Measurements from ENCODE around the gene CACNG6. TPM values are rescaled to one million over a fixed set of nuclear protein-coding genes. Genes with fewer than 3 reads are reported as not detected.
A peak's percentile ranks its signal among the peaks of the same experiment; 100 is the strongest.

The CACNG6 gene
- total RNA-seq, 6 donors from 2014 or later = 1.5 to 11.5 (median 5.6) TPM; not detected in 2

DNA sequence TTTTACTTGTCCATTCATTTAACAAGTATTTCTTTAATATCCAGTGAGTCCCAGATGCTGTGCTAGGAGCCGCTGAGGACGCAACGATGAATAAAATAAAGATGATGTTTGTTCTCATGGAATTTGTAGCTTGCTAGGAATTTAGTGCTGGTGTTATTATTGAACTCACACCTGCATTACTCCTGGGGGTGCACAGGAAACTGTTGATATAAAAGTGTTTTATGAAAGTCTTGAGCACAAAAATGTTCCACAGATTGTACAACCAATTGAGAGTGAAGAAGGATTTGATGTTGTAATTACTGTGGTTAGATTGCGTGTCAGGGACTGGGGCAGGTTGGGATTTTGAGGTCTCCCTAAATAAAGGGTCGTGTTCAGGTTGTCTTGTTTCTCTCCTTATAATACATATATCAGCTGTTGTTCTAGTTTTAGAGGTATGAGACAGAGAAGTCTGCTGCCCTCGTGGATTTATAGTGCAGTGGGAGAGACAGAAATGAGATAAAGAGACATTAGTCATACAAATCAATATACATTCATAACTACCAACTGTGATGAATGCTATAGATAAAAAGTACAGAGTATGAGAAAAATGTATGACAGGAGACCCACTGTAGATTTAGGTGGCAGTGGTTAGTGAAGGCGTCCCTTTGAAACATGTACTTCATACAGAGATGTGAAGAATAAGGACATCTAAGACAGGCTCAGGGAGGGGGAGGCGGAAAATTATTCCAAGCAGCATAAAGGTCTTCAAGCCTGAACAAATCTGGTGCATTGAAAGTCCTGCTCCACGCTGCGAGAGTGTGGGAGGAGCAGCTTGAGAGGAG is 11.3 kb downstream of the CACNG6 start:
- no peaks in the 10 kb centered on the region for H3K36me3 ChIP-seq
- no peak overlapping the region for H3K4me3 ChIP-seq
- H3K27ac ChIP-seq = no peak overlapping the region
- no peak for DNase-seq
- H3K9me3 ChIP-seq = no peaks in the 10 kb centered on the region
- ATAC-seq (ENCODE audit: low FRiP score in 2 of 2) = no peak
- peaks cover 0 to 4% (median 0%) of the 10 kb centered on the region in 4 donors for H3K27me3 ChIP-seq
- no peaks in the 10 kb centered on the region for H3K4me1 ChIP-seq
- 71 to 77% methylated on average over 10 of the region's 10 CpGs for WGBS, 2 donors
- TF ChIP-seq POLR2AphosphoS5 (IDR thresholded peaks at IDR 0.05) (no peak), POLR2A (IDR thresholded peaks at IDR 0.05) (no peak), EP300 (IDR thresholded peaks at IDR 0.05) (no peak)
- TF ChIP-seq, protein P1, sequence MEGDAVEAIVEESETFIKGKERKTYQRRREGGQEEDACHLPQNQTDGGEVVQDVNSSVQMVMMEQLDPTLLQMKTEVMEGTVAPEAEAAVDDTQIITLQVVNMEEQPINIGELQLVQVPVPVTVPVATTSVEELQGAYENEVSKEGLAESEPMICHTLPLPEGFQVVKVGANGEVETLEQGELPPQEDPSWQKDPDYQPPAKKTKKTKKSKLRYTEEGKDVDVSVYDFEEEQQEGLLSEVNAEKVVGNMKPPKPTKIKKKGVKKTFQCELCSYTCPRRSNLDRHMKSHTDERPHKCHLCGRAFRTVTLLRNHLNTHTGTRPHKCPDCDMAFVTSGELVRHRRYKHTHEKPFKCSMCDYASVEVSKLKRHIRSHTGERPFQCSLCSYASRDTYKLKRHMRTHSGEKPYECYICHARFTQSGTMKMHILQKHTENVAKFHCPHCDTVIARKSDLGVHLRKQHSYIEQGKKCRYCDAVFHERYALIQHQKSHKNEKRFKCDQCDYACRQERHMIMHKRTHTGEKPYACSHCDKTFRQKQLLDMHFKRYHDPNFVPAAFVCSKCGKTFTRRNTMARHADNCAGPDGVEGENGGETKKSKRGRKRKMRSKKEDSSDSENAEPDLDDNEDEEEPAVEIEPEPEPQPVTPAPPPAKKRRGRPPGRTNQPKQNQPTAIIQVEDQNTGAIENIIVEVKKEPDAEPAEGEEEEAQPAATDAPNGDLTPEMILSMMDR (IDR thresholded peaks at IDR 0.05) = no peak

GRCh38 chr19:54009440-54009839 is 18.0 kb downstream of the CACNG6 start:
- H3K36me3 ChIP-seq = no peaks in the 10 kb centered on the region
- no peaks in the 10 kb centered on the region for H3K27me3 ChIP-seq
- H3K4me1 ChIP-seq = no peaks in the 10 kb centered on the region
- no peak overlapping the region for H3K27ac ChIP-seq
- DNase-seq (no peak), ATAC-seq (ENCODE audit: low FRiP score in 2 of 2) (no peak)
- H3K4me3 ChIP-seq = no peak overlapping the region
- H3K9me3 ChIP-seq = no peaks in the 10 kb centered on the region
- TF ChIP-seq EP300 (IDR thresholded peaks at IDR 0.05) (no peak), POLR2AphosphoS5 (IDR thresholded peaks at IDR 0.05) (no peak), POLR2A (IDR thresholded peaks at IDR 0.05) (no peak)
- TF ChIP-seq, protein P1 (IDR thresholded peaks at IDR 0.05) = no peak
- 77 to 78% methylated on average over 8 of the region's 8 CpGs for WGBS, 2 donors

GRCh38 chr19:54010474-54010873 is 19.0 kb downstream of the CACNG6 start:
- no peaks in the 10 kb centered on the region for H3K4me1 ChIP-seq
- no peaks in the 10 kb centered on the region for H3K36me3 ChIP-seq
- WGBS, 2 donors = 90 to 96% methylated on average over 6 of the region's 6 CpGs
- no peaks in the 10 kb centered on the region for H3K27me3 ChIP-seq
- no peak overlapping the region for H3K27ac ChIP-seq
- no peaks in the 10 kb centered on the region for H3K9me3 ChIP-seq
- H3K4me3 ChIP-seq = no peak overlapping the region
- ATAC-seq (ENCODE audit: low FRiP score in 2 of 2) = no peak
- TF ChIP-seq EP300 (IDR thresholded peaks at IDR 0.05) (no peak), POLR2AphosphoS5 (IDR thresholded peaks at IDR 0.05) (no peak), POLR2A (IDR thresholded peaks at IDR 0.05) (no peak)
- TF ChIP-seq, protein P1 (IDR thresholded peaks at IDR 0.05) = no peak
- DNase-seq = no peak

GRCh38 chr19:54011507-54012211 is 20.2 kb downstream of the CACNG6 start:
- DNase-seq = peak in 1 of 2 donors; percentile 72
- Histone ChIP-seq H3K9me3 (no peaks in the 10 kb centered on the region), H3K27ac (no peak overlapping the region), H3K27me3 (no peaks in the 10 kb centered on the region), H3K4me3 (no peak overlapping the region), H3K36me3 (no peaks in the 10 kb centered on the region), H3K4me1 (no peaks in the 10 kb centered on the region)
- 34 to 35% methylated on average over 27 of the region's 36 CpGs for WGBS, 2 donors
- TF ChIP-seq EP300 (IDR thresholded peaks at IDR 0.05) (no peak), POLR2A (IDR thresholded peaks at IDR 0.05) (no peak), POLR2AphosphoS5 (IDR thresholded peaks at IDR 0.05) (no peak)
- TF ChIP-seq, protein P1 (IDR thresholded peaks at IDR 0.05) = no peak
- peak in 1 of 2 donors; percentile 19 for ATAC-seq (ENCODE audit: low FRiP score in 2 of 2)

All from upper lobe of left lung (tissue), 6 donors.